HCT116 (cell line): Measurements from ENCODE around the gene ACOD1. TPM values are rescaled to one million over a fixed set of nuclear protein-coding genes. Genes with fewer than 3 reads are reported as not detected.

Experiments used
- ATAC-seq: fragments of 200-7000 bp; cut with Tn5 transposase; 2 replicates; pipeline ENCODE4 v1.9.1; 2020; ENCODE audit warnings: mild to moderate bottlenecking, moderate library complexity
- BruUV-seq: library from RNA; stranded (reverse); fragments of 400-500 nt; replicated peaks from 2 replicates; lab custom pipeline; 2021; lab: Mats Ljungman, UMichigan
- CTCF ChIA-PET: fragments of 300-600 bp; sonication (Branson Sonifier 250); formaldehyde crosslinking; loops from one replicate; lab custom pipeline; 2021; ENCODE audit warnings: antibody characterized with exemption; lab: Charles Lee
- POLR2A ChIA-PET: fragments of 300-600, 350-600 bp; sonication (Branson Sonifier 250); formaldehyde crosslinking; loops from one replicate; lab custom pipeline; 2021; ENCODE audit warnings: antibody characterized with exemption; lab: Charles Lee
- RAD21 ChIA-PET, 2 experiments: fragments of 300-600 bp; sonication (Branson Sonifier 250); formaldehyde crosslinking; loops; one replicate each; lab custom pipeline; 2023; ENCODE audit warnings: low total read pairs in 2 of 2; ENCODE audit not compliant: uncharacterized antibody in 2 of 2, unreplicated experiment in 2 of 2, low non-redundant PET in 1 of 2; lab: Charles Lee
- DNase-seq: peaks from one replicate; pipeline ENCODE4 v3.0.0-alpha.2; 2010; ENCODE audit warnings: low read depth, low spot score
- H2AFZ ChIP-seq: fragments of 200-600 bp; shearing (Covaris generic), sonication (generic); 2 replicates; pipeline ENCODE4 v1.6.1; 2017; ENCODE audit warnings: low read depth, mixed run types, mixed read lengths, antibody characterized with exemption, low read length; ENCODE audit not compliant: poor library complexity, severe bottlenecking
- H3K27ac ChIP-seq: 2 replicates; pipeline ENCODE4 v1.5.1; 2012; ENCODE audit warnings: low read depth, low read length
- H3K27me3 ChIP-seq: fragments of 200-600 bp; sonication (generic); 2 replicates; pipeline ENCODE4 v1.6.1; 2016; ENCODE audit warnings: mixed run types, low read length, mixed read lengths; ENCODE audit not compliant: insufficient read depth
- H3K36me3 ChIP-seq, 2 experiments: fragments of 200-500 bp in 1 of 2; fragments of 200-600 bp in 1 of 2; sonication (Bioruptor generic) in 1 of 2; sonication (generic) in 1 of 2; 2 replicates each; pipeline versions ENCODE4 v1.5.1 to v1.6.1; 2014 to 2016; ENCODE audit warnings: low read length in 2 of 2, inconsistent platforms in 1 of 2, mixed read lengths in 1 of 2, mixed run types in 1 of 2; ENCODE audit not compliant: insufficient read depth in 2 of 2, control insufficient read depth in 1 of 2
- H3K4me1 ChIP-seq, 2 experiments: fragments of 200-600 bp in 1 of 2; sonication (generic) in 1 of 2; 2 replicates each; pipeline versions ENCODE4 v1.5.1 to v1.6.1; 2012 to 2017; ENCODE audit warnings: low read length in 2 of 2, inconsistent platforms in 1 of 2, mild to moderate bottlenecking in 1 of 2, mixed read lengths in 1 of 2, mixed run types in 1 of 2, moderate library complexity in 1 of 2; ENCODE audit not compliant: insufficient read depth in 2 of 2, control insufficient read depth in 1 of 2
- H3K4me2 ChIP-seq: fragments of 200-600 bp; sonication (generic); 2 replicates; pipeline ENCODE4 v1.6.1; 2017; ENCODE audit warnings: mixed run types, low read length, mixed read lengths
- H3K4me3 ChIP-seq, 2 experiments: fragments of 200-600 bp in 1 of 2; sonication (generic) in 1 of 2; replicated peaks in 1 of 2; 2 replicates each; pipeline ENCODE4 v1.5.1; 2011 to 2016; ENCODE audit warnings: low read length in 2 of 2, control low read depth in 1 of 2, low read depth in 1 of 2, mild to moderate bottlenecking in 1 of 2, mixed read lengths in 1 of 2, mixed run types in 1 of 2
- H3K79me2 ChIP-seq: fragments of 200-600 bp; sonication (generic); 2 replicates; pipeline ENCODE4 v1.6.1; 2017; ENCODE audit warnings: mild to moderate bottlenecking, mixed run types, low read length, moderate library complexity, mixed read lengths; ENCODE audit not compliant: insufficient read depth
- H3K9ac ChIP-seq: fragments of 200-600 bp; sonication (generic); 2 replicates; pipeline ENCODE4 v1.6.1; 2016; ENCODE audit warnings: low read length, mixed read lengths
- H3K9me2 ChIP-seq: fragments of 200-600 bp; sonication (generic), shearing (Covaris generic); 2 replicates; pipeline ENCODE4 v1.6.1; 2017; ENCODE audit warnings: mixed run types, mild to moderate bottlenecking, moderate library complexity; ENCODE audit not compliant: insufficient read depth
- H3K9me3 ChIP-seq, 2 experiments: fragments of 200-500 bp in 1 of 2; fragments of 200-600 bp in 1 of 2; sonication (Bioruptor generic) in 1 of 2; sonication (generic) in 1 of 2; 2 replicates each; pipeline ENCODE4 v1.6.1; 2014 to 2017; ENCODE audit warnings: low read length in 2 of 2, mixed read lengths in 2 of 2, inconsistent platforms in 1 of 2, low read depth in 1 of 2, mild to moderate bottlenecking in 1 of 2, mixed run types in 1 of 2, moderate library complexity in 1 of 2; ENCODE audit not compliant: control insufficient read depth in 1 of 2, insufficient read depth in 1 of 2
- H4K20me1 ChIP-seq: fragments of 200-600 bp; sonication (generic), shearing (Covaris generic); 2 replicates; pipeline ENCODE4 v1.6.1; 2017; ENCODE audit warnings: mixed run types, mild to moderate bottlenecking, moderate library complexity; ENCODE audit not compliant: insufficient read depth
- CBX3 ChIP-seq: IDR thresholded peaks from 2 replicates; pipeline ENCODE4 v1.6.1; 2012; ENCODE audit warnings: low read depth
- CEBPB ChIP-seq: IDR thresholded peaks from 2 replicates; pipeline ENCODE4 v1.6.1; 2012; ENCODE audit warnings: low read depth
- CTCF ChIP-seq, 3 experiments: fragments of 200-600 bp in 1 of 3; sonication (generic) in 1 of 3; IDR thresholded peaks in 2 of 3; conservative IDR thresholded peaks in 1 of 3; 2 replicates each; pipeline ENCODE4 v1.5.1; 2012 to 2017; ENCODE audit warnings: low read depth in 2 of 3, low read length in 2 of 3, antibody characterized with exemption in 1 of 3, borderline replicate concordance in 1 of 3, control low read depth in 1 of 3, mild to moderate bottlenecking in 1 of 3, mixed read lengths in 1 of 3, mixed run types in 1 of 3, moderate library complexity in 1 of 3; ENCODE audit not compliant: insufficient read depth in 1 of 3
- EZH2 ChIP-seq: fragments of 200-600 bp; sonication (generic); IDR thresholded peaks from 2 replicates; pipeline ENCODE4 v1.6.1; 2017; ENCODE audit warnings: antibody characterized with exemption, mixed run types
- JUND ChIP-seq: IDR thresholded peaks from 2 replicates; pipeline ENCODE4 v1.6.1; 2012
- SIN3A ChIP-seq: IDR thresholded peaks from 2 replicates; pipeline ENCODE4 v1.6.1; 2012; ENCODE audit warnings: low read depth
- SP1 ChIP-seq: IDR thresholded peaks from 2 replicates; pipeline ENCODE4 v1.6.1; 2012; ENCODE audit warnings: low read depth
- ZNF274 ChIP-seq: fragments of 200-500 bp; sonication (Bioruptor generic); IDR thresholded peaks from 2 replicates; pipeline ENCODE4 v1.6.1; 2014; ENCODE audit warnings: mild to moderate bottlenecking, low read depth, low read length, inconsistent platforms
- intact Hi-C: fragments of 100-400 bp; cut with micrococcal nuclease; formaldehyde crosslinking; loops from 2 replicates; pipeline ENCODE4 v1.10.0; 2022
- total RNA-seq: library from RNA; stranded (reverse); gene quantifications from one replicate; pipeline ENCODE4 v1.2.1, GENCODE V29; 2021; ENCODE audit not compliant: unreplicated experiment
- TF ChIP-seq, protein P1 (sequence below): IDR thresholded peaks from 2 replicates; pipeline ENCODE4 v1.6.1; 2012; ENCODE audit warnings: low read depth

The ACOD1 gene
- total RNA-seq, 1 experiment from 2014 or later, result not detected

GRCh38 chr13:76954538-76954937 is 6.2 kb downstream of the ACOD1 start:
- POLR2A ChIA-PET, result no interaction called here
- CTCF ChIA-PET, result no interaction called here

DNA sequence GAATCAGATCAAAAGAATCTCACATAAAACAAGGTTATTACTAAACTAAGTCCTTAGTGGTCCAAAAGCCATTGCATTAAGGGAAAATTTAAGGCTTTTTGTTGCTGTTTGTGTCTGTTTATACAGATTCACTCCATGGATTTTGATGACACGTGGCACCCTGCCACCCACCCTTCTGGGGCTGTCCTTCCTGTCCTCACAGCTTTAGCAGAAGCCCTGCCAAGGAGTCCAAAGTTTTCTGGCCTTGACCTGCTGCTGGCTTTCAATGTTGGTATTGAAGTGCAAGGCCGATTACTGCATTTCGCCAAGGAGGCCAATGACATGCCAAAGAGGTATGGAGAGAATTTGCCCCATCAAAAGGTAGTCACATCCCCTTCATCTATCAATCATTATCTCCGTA is 6.9 kb downstream of the ACOD1 start:
- DNase-seq (no peak), ATAC-seq (no peak)
- no peaks in the 10 kb centered on the region for H3K27me3 ChIP-seq
- no TSS peak for BruUV-seq
- H3K4me1 ChIP-seq, result no peaks in the 10 kb centered on the region
- ChIA-PET RAD21 (no interaction called here), CTCF (no interaction called here), POLR2A (no interaction called here)
- H3K9me3 ChIP-seq, result peaks cover 0 to 4% of the 10 kb centered on the region in 2 experiments; a peak in 2 of 4 replicates
- H3K36me3 ChIP-seq, result no peaks in the 10 kb centered on the region
- no peak overlapping the region for H3K9ac ChIP-seq
- no peak overlapping the region for H3K27ac ChIP-seq
- H4K20me1 ChIP-seq, result no peaks in the 10 kb centered on the region
- H3K79me2 ChIP-seq, result no peaks in the 10 kb centered on the region
- H3K4me3 ChIP-seq, result no peak overlapping the region
- no peak overlapping the region for H3K4me2 ChIP-seq
- intact Hi-C loops, result no loop called here
- no peaks in the 10 kb centered on the region; the same call in 1 of the 2 replicates for H3K9me2 ChIP-seq
- no peak overlapping the region for H2AFZ ChIP-seq
- TF ChIP-seq SP1 (no peak), EZH2 (no peak), SIN3A (no peak), CEBPB (no peak), CTCF (IDR thresholded peaks at IDR 0.05 in 2 of 3, conservative IDR thresholded peaks at IDR 0.05 in 1 of 3; ENCODE audit: borderline replicate concordance in 1 of 3, insufficient read depth in 1 of 3, low read depth in 2 of 3, low read length in 2 of 3) (no peak), CBX3 (no peak), JUND (no peak)
- TF ChIP-seq, protein P1, sequence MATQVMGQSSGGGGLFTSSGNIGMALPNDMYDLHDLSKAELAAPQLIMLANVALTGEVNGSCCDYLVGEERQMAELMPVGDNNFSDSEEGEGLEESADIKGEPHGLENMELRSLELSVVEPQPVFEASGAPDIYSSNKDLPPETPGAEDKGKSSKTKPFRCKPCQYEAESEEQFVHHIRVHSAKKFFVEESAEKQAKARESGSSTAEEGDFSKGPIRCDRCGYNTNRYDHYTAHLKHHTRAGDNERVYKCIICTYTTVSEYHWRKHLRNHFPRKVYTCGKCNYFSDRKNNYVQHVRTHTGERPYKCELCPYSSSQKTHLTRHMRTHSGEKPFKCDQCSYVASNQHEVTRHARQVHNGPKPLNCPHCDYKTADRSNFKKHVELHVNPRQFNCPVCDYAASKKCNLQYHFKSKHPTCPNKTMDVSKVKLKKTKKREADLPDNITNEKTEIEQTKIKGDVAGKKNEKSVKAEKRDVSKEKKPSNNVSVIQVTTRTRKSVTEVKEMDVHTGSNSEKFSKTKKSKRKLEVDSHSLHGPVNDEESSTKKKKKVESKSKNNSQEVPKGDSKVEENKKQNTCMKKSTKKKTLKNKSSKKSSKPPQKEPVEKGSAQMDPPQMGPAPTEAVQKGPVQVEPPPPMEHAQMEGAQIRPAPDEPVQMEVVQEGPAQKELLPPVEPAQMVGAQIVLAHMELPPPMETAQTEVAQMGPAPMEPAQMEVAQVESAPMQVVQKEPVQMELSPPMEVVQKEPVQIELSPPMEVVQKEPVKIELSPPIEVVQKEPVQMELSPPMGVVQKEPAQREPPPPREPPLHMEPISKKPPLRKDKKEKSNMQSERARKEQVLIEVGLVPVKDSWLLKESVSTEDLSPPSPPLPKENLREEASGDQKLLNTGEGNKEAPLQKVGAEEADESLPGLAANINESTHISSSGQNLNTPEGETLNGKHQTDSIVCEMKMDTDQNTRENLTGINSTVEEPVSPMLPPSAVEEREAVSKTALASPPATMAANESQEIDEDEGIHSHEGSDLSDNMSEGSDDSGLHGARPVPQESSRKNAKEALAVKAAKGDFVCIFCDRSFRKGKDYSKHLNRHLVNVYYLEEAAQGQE, result no peak

More at GRCh38 chr13:76954538-76954937, 6.2 kb downstream of the ACOD1 start:
- H3K4me2 ChIP-seq, result no peak overlapping the region
- no peaks in the 10 kb centered on the region for H3K79me2 ChIP-seq
- no peak overlapping the region for H3K4me3 ChIP-seq
- H3K36me3 ChIP-seq, result no peaks in the 10 kb centered on the region
- H4K20me1 ChIP-seq, result no peaks in the 10 kb centered on the region
- H3K9ac ChIP-seq, result no peak overlapping the region
- BruUV-seq, result no TSS peak
- intact Hi-C loops, result no loop called here
- DNase-seq, result no peak
- H3K4me1 ChIP-seq, result no peaks in the 10 kb centered on the region
- TF ChIP-seq JUND, result no peak
- no peak for TF ChIP-seq ZNF274
- TF ChIP-seq, protein P1, result peak; percentile 46
- TF ChIP-seq, all 23 proteins: peak for 1
- RAD21 ChIA-PET, result no interaction called here
- Histone ChIP-seq H3K27ac (no peak overlapping the region), H2AFZ (no peak overlapping the region), H3K9me2 (no peaks in the 10 kb centered on the region; the same call in 1 of the 2 replicates), H3K27me3 (no peaks in the 10 kb centered on the region), H3K9me3 (no peaks in the 10 kb centered on the region)
- ATAC-seq, result no peak
